PC-9 (cell line): ENCODE measurements around the gene CACNA1E.

Source experiments
- CTCF ChIP-seq: fragments of 200-600 bp; sonication (generic); conservative IDR thresholded peaks from 2 replicates; pipeline ENCODE4 v1.6.1; 2017; ENCODE audit warnings: mixed run types, antibody characterized with exemption, mild to moderate bottlenecking, moderate library complexity
- EZH2 ChIP-seq: fragments of 200-600 bp; sonication (generic); IDR thresholded peaks from 2 replicates; pipeline ENCODE4 v1.8.0; 2017; ENCODE audit warnings: antibody characterized with exemption, low read depth

- TF ChIP-seq CTCF (no peak), EZH2 (no peak)
Observed at GRCh38 chr1:181660621-181661020, 177.3 kb downstream of the CACNA1E start.
